Activated naive CD4-positive, alpha-beta T cell treated with Interleukin-2 at 50 U/mL for 16 hours (primary cell): ENCODE data around the gene ACTR8.

Experiments used
- DNase-seq: peaks from one replicate; pipeline ENCODE4 v3.0.0-alpha.2; 2020

ACTR8 gene

GRCh38 chr3:53833700-53834099 lies 48.3 kb downstream of the ACTR8 start:
- no peak for DNase-seq

DNA sequence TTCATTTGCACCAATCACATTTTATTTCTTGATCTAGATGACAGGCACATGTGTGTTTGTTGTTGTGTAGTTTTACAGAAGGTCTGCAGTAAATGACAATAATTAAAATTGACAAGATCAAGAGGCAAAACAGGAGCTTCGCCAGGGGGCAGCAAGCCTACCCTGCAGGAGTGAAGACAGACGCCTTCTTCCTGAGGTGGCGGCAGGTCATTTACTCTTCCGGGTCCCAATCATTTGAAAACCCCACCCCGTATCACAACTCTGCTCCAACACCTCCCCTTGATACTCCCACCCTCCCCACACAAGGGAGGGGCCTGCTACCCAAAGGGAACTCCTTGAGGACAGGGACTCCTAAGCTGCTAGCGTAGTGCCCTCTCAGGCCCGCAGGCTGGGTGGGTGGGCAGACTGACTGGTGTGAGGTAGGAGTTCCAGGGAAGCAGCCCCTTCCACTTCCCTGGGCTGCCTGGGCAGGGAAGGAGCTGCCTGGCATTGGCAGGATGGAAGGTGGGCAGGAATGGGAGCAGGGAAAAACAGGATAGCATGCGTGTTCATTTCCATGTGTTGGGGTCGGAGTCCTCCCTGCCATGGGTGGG lies 48.8 kb downstream of the ACTR8 start:
- no peak for DNase-seq

DNA sequence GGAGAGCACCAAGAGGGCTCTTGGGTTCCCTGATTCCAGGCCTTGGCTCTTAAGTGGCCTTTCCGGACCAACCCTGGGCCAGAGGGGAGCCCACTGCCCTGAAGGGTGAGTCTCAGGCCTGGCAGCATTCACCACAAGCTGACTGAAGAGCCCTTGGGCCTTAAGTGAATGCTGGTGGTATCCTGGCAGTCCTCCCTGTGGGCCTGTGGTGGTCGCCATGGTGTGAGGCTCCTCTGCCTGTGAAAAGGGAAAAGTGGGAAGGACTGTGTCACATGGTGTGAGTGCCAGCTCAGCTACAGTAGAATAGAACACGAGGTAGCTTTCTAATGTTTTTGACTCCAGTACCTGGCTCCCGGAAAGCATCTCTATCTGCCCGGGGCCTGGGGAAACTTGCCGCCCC lies 51.0 kb downstream of the ACTR8 start:
- DNase-seq: no peak

DNA sequence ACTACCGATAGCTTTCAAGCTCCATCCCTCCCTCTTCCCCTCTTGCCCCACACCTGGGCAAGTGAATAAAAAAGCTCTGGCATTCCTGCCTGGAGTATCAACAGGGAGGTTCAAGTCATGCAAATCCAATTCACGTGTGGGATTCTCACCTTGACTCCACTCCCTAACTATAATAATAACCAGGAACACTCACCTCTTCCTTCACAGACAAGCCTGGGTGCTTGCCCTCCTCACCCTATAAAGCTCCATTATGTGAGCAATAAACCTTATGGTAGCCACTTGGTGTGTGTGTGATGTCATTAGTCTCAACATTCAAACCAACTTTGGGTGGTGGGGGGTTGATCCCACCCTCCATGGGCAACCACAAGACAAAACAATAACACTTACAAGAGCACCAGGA lies 52.3 kb downstream of the ACTR8 start:
- no peak for DNase-seq

DNA sequence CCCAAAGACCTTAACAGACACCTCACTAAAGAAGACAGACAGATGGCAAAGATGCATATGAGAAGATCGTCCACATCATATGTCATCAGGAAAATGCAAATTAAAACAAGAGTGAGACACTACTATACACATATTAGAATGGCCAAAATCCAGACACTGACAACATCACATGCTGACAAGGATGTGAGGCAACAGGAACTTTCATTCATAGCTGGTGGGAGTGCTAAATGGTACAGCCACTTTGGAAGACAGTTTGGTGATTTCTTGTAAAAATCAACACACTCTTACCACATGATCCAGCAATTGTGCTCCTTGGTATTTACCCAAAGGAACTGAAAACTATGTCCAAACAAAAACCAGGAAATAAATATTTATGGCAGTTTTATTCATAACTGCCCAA lies 53.4 kb downstream of the ACTR8 start:
- no peak for DNase-seq

DNA sequence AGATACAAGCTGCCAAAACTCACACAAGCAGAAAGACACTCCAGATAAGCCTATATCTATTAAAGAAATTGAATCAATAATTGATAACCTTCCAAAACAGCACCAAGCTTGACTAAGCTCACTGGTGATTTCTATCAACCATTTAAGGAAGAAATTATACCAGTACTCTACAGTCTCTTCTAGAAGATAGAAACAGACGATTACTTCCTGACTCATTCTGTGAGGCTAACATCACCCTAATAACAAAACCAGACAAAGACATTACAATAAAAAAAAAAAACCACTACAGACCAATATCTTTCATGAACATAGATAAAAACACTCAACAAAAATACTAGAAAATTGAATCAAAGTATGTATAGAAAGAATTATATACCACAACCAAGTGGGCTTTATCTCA lies 55.9 kb downstream of the ACTR8 start:
- DNase-seq: no peak

- DNase-seq: no peak
Measured at GRCh38 chr3:53824795-53825194, 57.2 kb downstream of the ACTR8 start.

- DNase-seq: no peak
Measured at GRCh38 chr3:53823956-53824657, 57.8 kb downstream of the ACTR8 start.

DNA sequence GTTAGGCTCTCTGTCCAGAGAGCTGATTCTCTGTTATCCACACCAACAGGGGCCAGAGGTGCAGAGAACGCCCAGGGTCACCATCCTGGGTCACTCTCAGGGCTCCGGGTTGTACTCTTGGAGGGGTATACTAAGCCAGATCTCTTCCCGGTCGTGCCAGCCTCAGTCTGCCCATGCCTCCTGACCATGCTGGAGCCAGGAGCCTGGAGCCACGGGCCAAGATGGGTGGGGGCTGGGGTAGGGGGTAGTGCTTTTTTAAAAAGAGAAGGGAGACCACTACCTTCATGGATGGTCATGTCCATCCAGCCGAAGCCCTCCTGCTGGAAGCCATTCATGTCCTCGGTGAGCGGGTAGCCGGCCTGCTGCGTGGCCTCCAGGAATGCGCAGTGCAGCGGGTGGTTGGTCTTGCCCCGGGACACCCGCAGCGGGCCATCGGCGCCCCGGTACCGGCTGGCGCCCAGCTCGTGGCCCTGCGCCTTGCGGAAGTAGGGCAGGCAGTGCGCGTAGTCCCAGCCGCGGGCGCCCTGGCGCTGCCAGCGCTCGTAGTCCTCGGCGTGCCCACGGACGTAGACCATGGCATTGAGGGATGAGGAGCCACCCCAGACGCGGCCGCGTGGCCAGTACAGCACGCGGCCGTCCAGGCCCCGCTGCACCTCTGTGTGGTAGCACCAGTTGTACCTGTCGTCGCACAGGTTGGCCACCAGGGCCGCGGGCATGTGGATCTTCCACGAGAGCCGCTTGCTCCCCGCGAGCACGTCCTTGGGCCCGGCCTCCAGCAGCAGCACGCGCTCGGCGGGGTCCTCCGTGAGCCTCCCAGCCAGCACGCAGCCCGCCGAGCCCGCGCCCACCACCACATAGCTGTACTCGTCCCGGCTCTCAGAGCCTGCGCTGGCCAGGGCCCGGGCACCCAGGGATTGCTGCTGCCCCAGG lies 58.7 kb downstream of the ACTR8 start:
- no peak for DNase-seq

- no peak for DNase-seq
Measured at GRCh38 chr3:53822331-53822741, 59.6 kb downstream of the ACTR8 start.

GRCh38 chr3:53821631-53822121 lies 60.3 kb downstream of the ACTR8 start:
- DNase-seq: no peak

DNA sequence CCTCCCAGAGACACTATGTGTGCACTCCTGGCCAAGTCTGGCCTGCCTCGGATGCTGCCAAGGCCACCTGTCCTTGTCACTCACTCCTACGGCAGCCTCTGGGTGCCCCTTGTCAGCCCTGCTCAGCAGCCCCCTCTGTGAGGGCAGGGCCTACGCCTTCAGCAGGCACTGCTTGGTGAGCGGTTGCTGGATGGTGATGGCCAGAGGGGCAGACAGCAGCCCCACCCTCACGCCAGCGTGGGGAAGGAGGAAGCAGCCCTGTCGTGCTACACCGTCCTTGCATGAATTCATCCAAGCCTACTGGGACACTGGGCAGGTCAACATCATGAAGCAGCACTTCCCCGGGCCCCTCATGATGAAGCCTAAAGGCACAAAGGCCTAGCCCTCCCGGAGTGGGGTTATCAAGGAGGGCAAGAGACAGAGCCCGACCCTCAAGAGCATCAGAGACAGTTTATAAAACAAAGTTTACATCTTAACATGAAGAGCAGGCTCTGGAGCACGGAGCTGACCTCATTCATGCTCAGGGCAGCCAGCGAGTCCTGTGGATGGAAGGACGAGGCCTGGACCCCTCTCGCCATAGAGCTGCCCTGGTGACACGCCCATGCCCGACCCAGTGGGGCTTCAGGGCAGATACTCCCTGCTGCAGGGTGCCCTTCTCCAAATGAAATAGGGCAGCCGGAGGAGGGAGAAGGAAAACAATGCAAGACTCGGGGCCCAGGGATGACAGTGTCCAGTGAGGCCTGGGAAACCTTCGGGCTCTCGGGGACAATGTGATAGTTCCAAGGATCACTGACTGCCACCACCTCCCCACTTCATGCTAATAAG lies 61.0 kb downstream of the ACTR8 start:
- no peak for DNase-seq

GRCh38 chr3:53820084-53820483 lies 61.9 kb downstream of the ACTR8 start:
- DNase-seq: no peak

DNA sequence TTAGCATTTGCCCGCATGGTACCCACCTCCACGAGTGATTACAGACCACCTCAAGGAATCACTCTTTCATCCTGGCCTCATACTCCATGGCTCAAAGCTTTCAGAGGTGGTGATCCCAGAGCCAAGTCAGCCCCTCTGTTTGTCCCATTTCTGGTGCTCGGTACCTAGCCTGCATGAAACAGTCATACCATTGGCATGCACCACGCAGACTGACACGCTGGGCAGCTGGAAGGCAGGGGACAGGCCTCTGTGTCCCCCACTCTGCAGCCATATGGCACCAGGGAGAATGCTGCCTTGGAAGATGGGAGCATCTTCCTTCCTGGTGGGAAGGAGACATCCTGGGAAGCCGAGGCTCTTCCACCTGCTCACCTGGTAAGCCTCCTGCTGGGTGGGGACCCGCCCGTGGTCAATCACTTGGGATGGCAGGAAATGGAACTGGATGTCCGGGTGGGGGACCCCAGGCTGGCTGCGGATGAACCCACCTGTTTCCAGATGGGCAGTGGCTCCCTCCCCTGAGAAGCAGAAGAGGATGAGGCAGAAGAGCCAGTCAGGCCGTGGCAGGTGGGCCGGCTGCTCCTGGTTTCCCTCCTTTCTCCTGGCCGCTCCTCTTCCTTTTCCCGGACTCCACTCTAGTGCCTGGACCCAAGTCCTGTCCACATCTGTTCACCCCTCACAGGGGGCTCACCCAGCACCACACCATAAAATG lies 62.6 kb downstream of the ACTR8 start:
- no peak for DNase-seq

GRCh38 chr3:53818221-53819162 lies 63.5 kb downstream of the ACTR8 start:
- DNase-seq: no peak

GRCh38 chr3:53817809-53818208 lies 64.1 kb downstream of the ACTR8 start:
- DNase-seq: no peak

GRCh38 chr3:53817211-53817610 lies 64.7 kb downstream of the ACTR8 start:
- no peak for DNase-seq
